HG02759 (cell line): ENCODE measurements around the gene INTS15.

Experiments
- ATAC-seq: cut with Tn5 transposase; IDR thresholded peaks from one replicate; pipeline ENCODE4 v1.9.1; 2021; ENCODE audit warnings: mild to moderate bottlenecking, moderate library complexity; ENCODE audit not compliant: unreplicated experiment

The INTS15 gene

GRCh38 chr7:6655636-6656385 lies 66.0 kb downstream of the INTS15 start:
- ATAC-seq, result no peak

GRCh38 chr7:6656413-6656812 lies 66.6 kb downstream of the INTS15 start:
- ATAC-seq, result no peak
